NT2/D1 (cell line): ENCODE measurements around the gene RNF126.

ENCODE experiments used
- YY1 ChIP-seq: IDR thresholded peaks from 2 replicates; pipeline ENCODE4 v1.6.1; 2011; ENCODE audit not compliant: insufficient read length, insufficient read depth
- ZNF274 ChIP-seq: IDR thresholded peaks from 2 replicates; pipeline ENCODE4 v1.6.1; 2011; ENCODE audit warnings: mild to moderate bottlenecking, low read depth, low read length

GRCh38 chr19:634975-635652 lies 27.9 kb downstream of the RNF126 start:
- TF ChIP-seq YY1 (no peak), ZNF274 (no peak)
